Measurements from ENCODE around the gene SWT1. TPM values are rescaled to one million over a fixed set of nuclear protein-coding genes. Genes with fewer than 3 reads are reported as not detected.

The SWT1 gene
- total and polyA plus RNA-seq, 2 of the 13 experiments (the other 11 are each of a cell fraction or from before 2014, with no cell fraction given): 1.7 to 2.5 TPM

GRCh38 chr1:185156854-185157598 is at the start of gene SWT1, which contains the start of gene TRMT1L (continued):
- TF ChIP-seq USF2 (IDR thresholded peaks at IDR 0.05; ENCODE audit: low read depth, low read length): no peak
- no peak for TF ChIP-seq USF2 (CRISPR knock-in tag; IDR thresholded peaks at IDR 0.05; ENCODE audit: borderline replicate concordance)
- TF ChIP-seq GTF3A (CRISPR knock-in tag; conservative IDR thresholded peaks at IDR 0.05): 0 out of 2 replicates have a peak, but pooled peaks have one; percentile 66
- TF ChIP-seq GPN1 (CRISPR knock-in tag; IDR thresholded peaks at IDR 0.05; ENCODE audit: borderline replicate concordance): no peak
- peak; percentile 49; the same call in 1 of the 2 replicates for TF ChIP-seq ZNF331 (CRISPR knock-in tag; IDR thresholded peaks at IDR 0.05)
- TF ChIP-seq ESRRA (CRISPR knock-in tag; IDR thresholded peaks at IDR 0.05; ENCODE audit: low read depth): no peak
- no peak for TF ChIP-seq ZC3H4 (CRISPR knock-in tag; IDR thresholded peaks at IDR 0.05; ENCODE audit: borderline replicate concordance)
- TF ChIP-seq ARNT (IDR thresholded peaks at IDR 0.05): no peak
- TF ChIP-seq AHDC1 (CRISPR knock-in tag; IDR thresholded peaks at IDR 0.05; ENCODE audit: borderline replicate concordance): 0 out of 2 replicates have a peak, but pooled peaks have one; percentile 50
- no peak for TF ChIP-seq RNF2 (conservative IDR thresholded peaks at IDR 0.05; ENCODE audit: low read depth)
- peak; percentile 83 for TF ChIP-seq ZNF292 (CRISPR knock-in tag; IDR thresholded peaks at IDR 0.05; ENCODE audit: borderline replicate concordance, low read depth)
- no peak for TF ChIP-seq NR2F1 (CRISPR knock-in tag; IDR thresholded peaks at IDR 0.05)
- 0 out of 2 replicates have a peak, but pooled peaks have one; percentile 34 for TF ChIP-seq ZNF556 (CRISPR knock-in tag; IDR thresholded peaks at IDR 0.05; ENCODE audit: borderline replicate concordance)
- no peak for TF ChIP-seq MBNL3 (CRISPR knock-in tag; conservative IDR thresholded peaks at IDR 0.05)
- TF ChIP-seq TCF7 (IDR thresholded peaks at IDR 0.05; ENCODE audit: low read depth): no peak
- TF ChIP-seq ZNF784 (CRISPR knock-in tag; IDR thresholded peaks at IDR 0.05; ENCODE audit: borderline replicate concordance): no peak
- no peak for TF ChIP-seq SMAD9 (CRISPR knock-in tag; IDR thresholded peaks at IDR 0.05)
- no peak for TF ChIP-seq ATAD3A (CRISPR knock-in tag; IDR thresholded peaks at IDR 0.05)
- TF ChIP-seq ZNF234 (CRISPR knock-in tag; conservative IDR thresholded peaks at IDR 0.05): 0 out of 2 replicates have a peak, but pooled peaks have one; percentile 32
- no peak for TF ChIP-seq PREB (CRISPR knock-in tag; IDR thresholded peaks at IDR 0.05)

Data from HepG2 (cell line).